ENCODE results near the gene SLC22A13. TPM values are rescaled to one million over a fixed set of nuclear protein-coding genes. Genes with fewer than 3 reads are reported as not detected.
A peak's percentile ranks its signal among the peaks of the same experiment; 100 is the strongest.

The SLC22A13 gene
- total and polyA plus RNA-seq, 10 of the 15 experiments (the other 5 are each of a cell fraction or from before 2014, with no cell fraction given): 0.03 to 0.19 (median 0.11) TPM; not detected in 5

- intact Hi-C loops (cut with micrococcal nuclease; ENCODE audit: unreplicated experiment): no loop called here
- ChIA-PET SMC1A (ENCODE audit: uncharacterized antibody, unreplicated experiment) (interaction anchor here (1.4 kb wide), 2 partner anchors 32 to 78 kb away, joined by 3 to 5 read pairs; partner anchors contain the start of gene XYLB), CTCF (interaction anchor here (0.9 kb wide), 1 partner anchor 79 kb away, joined by 4 read pairs; the partner anchor contains the start of gene XYLB), RAD21 (ENCODE audit: unreplicated experiment) (no interaction called here), POLR2A (no interaction called here)
- H3K4me1 ChIP-seq (ENCODE audit: control insufficient read depth, insufficient read depth, low read length): peaks cover 14% of the 10 kb centered on the region
- TF ChIP-seq FOXM1 (IDR thresholded peaks at IDR 0.05; ENCODE audit: low read depth, low read length): no peak
- TF ChIP-seq, protein P1, sequence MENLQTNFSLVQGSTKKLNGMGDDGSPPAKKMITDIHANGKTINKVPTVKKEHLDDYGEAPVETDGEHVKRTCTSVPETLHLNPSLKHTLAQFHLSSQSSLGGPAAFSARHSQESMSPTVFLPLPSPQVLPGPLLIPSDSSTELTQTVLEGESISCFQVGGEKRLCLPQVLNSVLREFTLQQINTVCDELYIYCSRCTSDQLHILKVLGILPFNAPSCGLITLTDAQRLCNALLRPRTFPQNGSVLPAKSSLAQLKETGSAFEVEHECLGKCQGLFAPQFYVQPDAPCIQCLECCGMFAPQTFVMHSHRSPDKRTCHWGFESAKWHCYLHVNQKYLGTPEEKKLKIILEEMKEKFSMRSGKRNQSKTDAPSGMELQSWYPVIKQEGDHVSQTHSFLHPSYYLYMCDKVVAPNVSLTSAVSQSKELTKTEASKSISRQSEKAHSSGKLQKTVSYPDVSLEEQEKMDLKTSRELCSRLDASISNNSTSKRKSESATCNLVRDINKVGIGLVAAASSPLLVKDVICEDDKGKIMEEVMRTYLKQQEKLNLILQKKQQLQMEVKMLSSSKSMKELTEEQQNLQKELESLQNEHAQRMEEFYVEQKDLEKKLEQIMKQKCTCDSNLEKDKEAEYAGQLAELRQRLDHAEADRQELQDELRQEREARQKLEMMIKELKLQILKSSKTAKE (IDR thresholded peaks at IDR 0.05; ENCODE audit: low read depth, poor library complexity, severe bottlenecking): no peak
- no peak for TF ChIP-seq KDM1A (IDR thresholded peaks at IDR 0.05; ENCODE audit: borderline replicate concordance)
- no peak for TF ChIP-seq CREM (IDR thresholded peaks at IDR 0.05; ENCODE audit: low read depth)
- TF ChIP-seq ZSCAN29 (IDR thresholded peaks at IDR 0.05): no peak
- TF ChIP-seq ZNF384 (IDR thresholded peaks at IDR 0.05; ENCODE audit: borderline replicate concordance, low read depth, low read length): no peak
- TF ChIP-seq ZNF207 (IDR thresholded peaks at IDR 0.05; ENCODE audit: borderline replicate concordance): no peak
- TF ChIP-seq BMI1 (IDR thresholded peaks at IDR 0.05; ENCODE audit: borderline replicate concordance): no peak
- no peak for TF ChIP-seq NRF1 (conservative IDR thresholded peaks at IDR 0.05; ENCODE audit: low read depth, low read length)
- no peaks in the 10 kb centered on the region for H4K20me1 ChIP-seq (ENCODE audit: control insufficient read depth, insufficient read depth)
- DNase-seq (ENCODE audit: low read depth, low spot score) (no peak), FAIRE-seq (no peak), ATAC-seq (peak; percentile 31)
- in situ Hi-C loops (cut with MboI): no loop called here
- H3K4me2 ChIP-seq (ENCODE audit: control insufficient read depth, insufficient read depth): no peak overlapping the region; the same call in 1 of the 2 replicates
- H3K79me2 ChIP-seq (ENCODE audit: control insufficient read depth, insufficient read depth, low read length): no peaks in the 10 kb centered on the region
- H3K9ac ChIP-seq (ENCODE audit: control insufficient read depth, insufficient read depth, low read length): no peak overlapping the region
- H2AFZ ChIP-seq (ENCODE audit: control insufficient read depth, low read depth, low read length): peak overlapping the region; percentile 68
- H3K27me3 ChIP-seq (replicated peaks in 1 of 2; ENCODE audit: control insufficient read depth in 2 of 2, insufficient read depth in 2 of 2, low read length in 1 of 2): no peaks in the 10 kb centered on the region
- no peaks in the 10 kb centered on the region for H3K36me3 ChIP-seq (ENCODE audit: control insufficient read depth in 2 of 2, insufficient read depth in 2 of 2, low read length in 1 of 2)
- H3K27ac ChIP-seq (ENCODE audit: control insufficient read depth, insufficient read depth): no peak overlapping the region
- no peak overlapping the region for H3K4me3 ChIP-seq
- H3K9me3 ChIP-seq (replicated peaks; ENCODE audit: control insufficient read depth, insufficient read depth, low read length): no peaks in the 10 kb centered on the region; the same call in 2 of the 3 replicates
- WGBS (ENCODE audit: insufficient coverage, insufficient replicate concordance, low lambda C conversion rate, missing lambda C conversion rate): 74% methylated on average over 5 of the region's 5 CpGs
- no TSS peak for BruUV-seq (replicated peaks)
Observed at GRCh38 chr3:38268087-38268486, 2.5 kb downstream of the SLC22A13 start.
